ENCODE measurements around the gene TGFBI. TPM values are rescaled to one million over a fixed set of nuclear protein-coding genes. Genes with fewer than 3 reads are reported as not detected.

TGFBI gene
- total RNA-seq, 2 donors from 2014 or later = 47.5 to 63.3 TPM

- no peak for TF ChIP-seq CTCF (IDR thresholded peaks at IDR 0.05)
- Histone ChIP-seq H3K27me3 (no peaks in the 10 kb centered on the region), H3K36me3 (no peaks in the 10 kb centered on the region), H3K9me3 (no peaks in the 10 kb centered on the region), H3K4me1 (no peaks in the 10 kb centered on the region), H3K4me3 (no peak overlapping the region), H3K27ac (peak overlapping the region; percentile 22), H3K9ac (ENCODE audit: low read depth in 2 of 2, low read length in 2 of 2) (no peak overlapping the region)
- DNase-seq = no peak
- intact Hi-C loops (cut with DNase I) = no loop called here
Observed at GRCh38 chr5:135986401-135986800, 42.4 kb upstream of the TGFBI start.

GRCh38 chr5:135986891-135987401, 41.8 kb upstream of the TGFBI start:
- TF ChIP-seq CTCF (IDR thresholded peaks at IDR 0.05) = no peak
- H3K9ac ChIP-seq (ENCODE audit: low read depth in 2 of 2, low read length in 2 of 2) = no peak overlapping the region
- intact Hi-C loops (cut with DNase I) = no loop called here
- no peaks in the 10 kb centered on the region for H3K27me3 ChIP-seq
- H3K4me3 ChIP-seq = no peak overlapping the region
- peak overlapping the region; percentile 22 for H3K27ac ChIP-seq
- H3K4me1 ChIP-seq = no peaks in the 10 kb centered on the region
- DNase-seq = no peak
- no peaks in the 10 kb centered on the region for H3K36me3 ChIP-seq
- H3K9me3 ChIP-seq = no peaks in the 10 kb centered on the region

- intact Hi-C loops (cut with DNase I) = no loop called here
- no peaks in the 10 kb centered on the region for H3K36me3 ChIP-seq
- H3K9me3 ChIP-seq = no peaks in the 10 kb centered on the region
Observed at GRCh38 chr5:135988546-135988945, 40.2 kb upstream of the TGFBI start.

GRCh38 chr5:135989686-135990085, 39.1 kb upstream of the TGFBI start:
- no peaks in the 10 kb centered on the region for H3K36me3 ChIP-seq
- no peak overlapping the region for H3K4me3 ChIP-seq
- H3K27ac ChIP-seq = no peak overlapping the region
- H3K9ac ChIP-seq (ENCODE audit: low read depth in 2 of 2, low read length in 2 of 2) = no peak overlapping the region
- no peak for TF ChIP-seq CTCF (IDR thresholded peaks at IDR 0.05)
- no peaks in the 10 kb centered on the region for H3K4me1 ChIP-seq
- DNase-seq = no peak
- no peaks in the 10 kb centered on the region for H3K27me3 ChIP-seq
- no peaks in the 10 kb centered on the region for H3K9me3 ChIP-seq
- intact Hi-C loops (cut with DNase I) = no loop called here

More at GRCh38 chr5:135988546-135988945, 40.2 kb upstream of the TGFBI start:
- Histone ChIP-seq H3K27me3 (no peaks in the 10 kb centered on the region), H3K27ac (no peak overlapping the region), H3K4me3 (no peak overlapping the region), H3K9ac (ENCODE audit: low read depth in 2 of 2, low read length in 2 of 2) (no peak overlapping the region), H3K4me1 (no peaks in the 10 kb centered on the region)
- DNase-seq = no peak
- no peak for TF ChIP-seq CTCF (IDR thresholded peaks at IDR 0.05)

- Histone ChIP-seq H3K4me3 (no peak overlapping the region), H3K36me3 (no peaks in the 10 kb centered on the region), H3K9ac (ENCODE audit: low read depth in 2 of 2, low read length in 2 of 2) (peak overlapping the region in 1 of 2 donors; percentile 24), H3K9me3 (no peaks in the 10 kb centered on the region), H3K27ac (no peak overlapping the region), H3K27me3 (no peaks in the 10 kb centered on the region), H3K4me1 (no peaks in the 10 kb centered on the region)
- intact Hi-C loops (cut with DNase I) = no loop called here
- DNase-seq = no peak
- TF ChIP-seq CTCF (IDR thresholded peaks at IDR 0.05) = no peak
Observed at GRCh38 chr5:135990528-135991255, 38.1 kb upstream of the TGFBI start.

All from colonic mucosa (tissue), 4 donors.